DMS53 (cell line): ENCODE results near the gene MIPEP.
"Not testable (repeated sequence)": the region's sequence is repeated elsewhere in the genome, so short reads cannot be mapped to it uniquely, and the experiment has no call there.

Source experiments
- DNase-seq: peaks from one replicate; lab custom pipeline; 2025; lab: John Stamatoyannopoulos, UW

The MIPEP gene

DNA sequence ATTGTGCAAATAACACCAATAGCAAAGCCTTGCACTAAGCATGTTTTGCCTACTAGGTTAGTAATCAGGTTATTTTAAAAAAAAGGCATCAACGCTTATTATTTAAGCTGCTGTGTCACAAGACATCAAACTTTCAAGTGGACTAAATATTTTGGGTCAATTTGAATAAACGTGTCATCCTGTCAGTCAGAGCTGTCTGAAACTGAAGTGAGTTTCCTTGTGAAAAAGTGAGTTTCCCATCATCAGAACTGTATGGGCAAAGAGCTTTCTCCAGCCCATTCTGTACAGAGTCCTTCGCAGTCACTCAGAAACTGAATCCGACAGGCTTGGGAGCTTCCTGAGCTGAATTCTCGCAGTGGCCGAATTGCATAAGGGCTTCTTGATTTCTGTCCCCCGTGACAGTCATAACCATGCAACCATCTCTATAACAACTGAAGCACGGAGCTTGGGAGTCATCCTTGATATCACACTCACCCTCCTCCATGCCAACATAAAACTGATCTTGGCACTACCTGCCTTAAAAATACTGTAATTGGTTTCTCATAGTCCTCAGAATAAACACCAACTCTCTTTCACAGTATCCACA, 139.8 kb downstream of the MIPEP start:
- DNase-seq = no peak

DNA sequence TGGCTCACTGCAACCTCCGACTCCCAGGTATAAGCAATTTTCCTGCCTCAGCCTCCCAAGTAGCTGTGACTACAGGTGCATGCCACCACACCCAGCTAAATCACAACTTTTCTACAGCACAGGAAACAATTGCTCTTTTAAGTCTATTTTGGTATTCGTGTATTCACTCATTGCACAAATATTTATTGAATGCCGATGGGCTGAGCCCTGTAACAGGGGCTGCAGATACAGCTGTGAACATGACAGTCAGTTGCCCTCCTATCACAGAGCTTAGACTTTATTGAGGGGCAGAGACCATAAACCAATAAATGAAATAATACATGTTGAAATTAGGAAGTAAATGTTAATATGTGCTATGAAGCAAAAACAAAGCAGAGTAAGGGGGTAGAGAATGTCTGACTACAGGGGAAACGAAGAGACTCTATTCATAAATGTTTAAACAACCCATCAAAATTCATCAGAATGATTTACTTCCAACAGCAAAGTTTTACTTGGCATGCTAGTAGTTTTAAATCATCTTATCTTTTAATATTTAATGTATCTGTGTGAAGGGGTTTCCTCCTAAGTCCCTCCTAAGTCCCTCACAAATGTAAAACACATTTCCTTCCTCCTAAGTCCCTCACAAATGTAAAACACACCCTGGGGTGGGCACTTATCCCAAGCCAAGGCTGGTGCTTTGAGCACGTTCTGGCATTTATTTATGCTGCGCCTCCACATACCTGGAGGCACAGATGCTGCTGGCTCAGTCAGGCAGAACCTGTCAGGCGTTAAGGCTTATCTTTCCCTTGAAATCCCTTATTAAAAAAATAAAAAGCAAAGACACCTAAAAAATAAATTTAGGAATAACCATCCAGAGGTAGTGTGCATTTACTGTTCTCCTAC, 140.8 kb downstream of the MIPEP start:
- DNase-seq = peak; percentile 30

DNA sequence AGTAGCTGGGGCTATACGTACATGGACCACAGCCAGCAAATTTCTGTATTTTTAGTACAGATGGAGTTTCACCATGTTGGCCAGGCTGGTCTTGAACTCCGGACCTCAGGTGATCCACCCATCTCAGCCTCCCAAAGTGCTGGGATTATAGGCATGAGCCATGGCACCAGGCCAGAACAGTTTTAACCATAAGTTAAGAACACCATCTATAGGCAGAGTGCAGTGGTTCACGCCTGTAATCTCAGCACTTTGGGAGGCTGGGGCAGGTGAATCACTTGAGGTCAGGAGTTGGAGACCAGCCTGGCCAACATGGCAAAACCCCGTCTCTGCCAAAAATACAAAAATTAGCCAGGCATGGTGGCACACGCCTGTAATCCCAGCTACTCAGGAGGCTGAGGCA, 143.1 kb downstream of the MIPEP start:
- DNase-seq = not testable (repeated sequence)

DNA sequence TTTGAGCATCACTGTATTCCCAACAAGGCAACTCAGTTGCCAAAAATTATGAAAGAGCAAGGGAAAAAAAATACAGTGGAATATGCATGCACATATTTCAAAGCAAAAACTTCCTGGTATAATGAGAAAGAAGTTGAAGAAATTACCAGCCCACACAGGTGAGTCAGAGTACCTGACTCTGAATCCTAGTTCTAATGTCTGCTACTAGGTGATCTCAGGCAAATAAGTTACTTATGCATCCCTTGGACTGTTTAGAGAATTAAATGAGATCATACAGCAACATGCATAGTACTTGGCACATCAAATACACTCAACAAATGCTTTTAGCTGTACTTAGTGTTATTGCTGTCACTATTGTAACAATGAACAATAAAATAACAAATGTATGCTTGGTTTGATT, 144.9 kb downstream of the MIPEP start:
- DNase-seq = peak; percentile 54

- peak; percentile 52 for DNase-seq
Observed at GRCh38 chr13:23743278-23744076, 145.7 kb downstream of the MIPEP start.

GRCh38 chr13:23741879-23742510, 147.2 kb downstream of the MIPEP start:
- peak; percentile 49 for DNase-seq

- DNase-seq = no peak
Observed at GRCh38 chr13:23740002-23740401, 149.2 kb downstream of the MIPEP start.

DNA sequence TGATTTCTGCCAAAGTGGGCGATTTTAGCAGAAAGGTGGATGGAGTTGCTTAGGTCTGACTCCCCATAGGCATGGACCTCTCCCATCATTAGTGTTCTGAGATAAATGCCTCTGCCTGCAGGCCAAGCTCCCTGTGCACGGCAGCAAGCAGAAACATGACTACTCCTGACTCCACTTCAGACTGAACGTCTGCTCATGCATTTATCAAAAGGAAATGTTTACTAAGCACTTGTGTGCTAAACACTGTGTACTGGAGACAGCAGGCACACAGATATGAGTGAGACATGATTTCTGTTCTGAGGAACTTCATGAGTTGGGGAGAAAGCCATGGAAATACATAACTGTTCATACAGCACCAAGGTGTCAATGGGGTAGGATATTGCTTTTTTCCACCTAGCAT, 149.6 kb downstream of the MIPEP start:
- DNase-seq = peak; percentile 96

- DNase-seq = no peak
Observed at GRCh38 chr13:23736541-23736940, 152.7 kb downstream of the MIPEP start.

DNA sequence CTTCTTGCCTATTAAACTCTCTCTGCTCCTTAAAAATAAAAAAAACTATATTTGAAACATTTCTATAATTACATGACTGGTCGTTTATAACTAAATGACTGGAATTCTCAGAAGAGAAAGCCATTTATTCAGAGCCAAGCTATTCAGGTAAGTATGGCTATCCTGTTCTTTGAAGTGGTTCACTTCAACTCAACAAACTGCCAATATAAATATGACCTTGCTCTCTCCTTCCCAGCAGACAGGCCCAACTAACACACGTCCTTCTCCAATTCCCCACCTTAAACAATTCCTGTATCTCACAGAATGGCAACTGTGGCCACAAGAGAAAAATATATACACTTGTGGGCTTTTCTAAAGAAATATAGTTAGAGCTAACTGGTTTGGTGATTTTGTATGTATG, 153.9 kb downstream of the MIPEP start:
- DNase-seq = peak; percentile 50

GRCh38 chr13:23731709-23732108, 157.5 kb downstream of the MIPEP start:
- no peak for DNase-seq

GRCh38 chr13:23730251-23730650, 158.9 kb downstream of the MIPEP start:
- peak; percentile 75 for DNase-seq

- no peak for DNase-seq
Observed at GRCh38 chr13:23729531-23729930, 159.7 kb downstream of the MIPEP start.

- no peak for DNase-seq
Observed at GRCh38 chr13:23728807-23729206, 160.4 kb downstream of the MIPEP start.

DNA sequence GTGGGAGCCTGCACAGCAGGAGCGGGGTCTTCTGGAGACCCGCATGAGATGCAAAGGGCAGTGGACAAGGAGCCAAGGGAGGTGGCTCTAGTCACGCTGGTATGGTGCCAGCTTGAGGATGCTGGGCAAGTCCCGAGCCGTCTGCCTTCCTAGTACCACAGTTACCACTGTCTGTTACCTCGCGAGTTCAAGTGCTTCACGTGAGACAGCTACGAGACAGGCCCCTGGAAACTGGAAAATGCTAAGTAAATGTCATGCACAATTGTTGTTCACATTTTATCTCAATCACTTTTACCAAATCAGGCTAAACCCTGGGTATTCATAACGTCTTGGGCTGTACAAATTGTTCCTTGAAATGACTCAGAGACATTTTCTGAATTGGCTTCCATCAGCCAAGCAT, 163.3 kb downstream of the MIPEP start:
- no peak for DNase-seq

DNA sequence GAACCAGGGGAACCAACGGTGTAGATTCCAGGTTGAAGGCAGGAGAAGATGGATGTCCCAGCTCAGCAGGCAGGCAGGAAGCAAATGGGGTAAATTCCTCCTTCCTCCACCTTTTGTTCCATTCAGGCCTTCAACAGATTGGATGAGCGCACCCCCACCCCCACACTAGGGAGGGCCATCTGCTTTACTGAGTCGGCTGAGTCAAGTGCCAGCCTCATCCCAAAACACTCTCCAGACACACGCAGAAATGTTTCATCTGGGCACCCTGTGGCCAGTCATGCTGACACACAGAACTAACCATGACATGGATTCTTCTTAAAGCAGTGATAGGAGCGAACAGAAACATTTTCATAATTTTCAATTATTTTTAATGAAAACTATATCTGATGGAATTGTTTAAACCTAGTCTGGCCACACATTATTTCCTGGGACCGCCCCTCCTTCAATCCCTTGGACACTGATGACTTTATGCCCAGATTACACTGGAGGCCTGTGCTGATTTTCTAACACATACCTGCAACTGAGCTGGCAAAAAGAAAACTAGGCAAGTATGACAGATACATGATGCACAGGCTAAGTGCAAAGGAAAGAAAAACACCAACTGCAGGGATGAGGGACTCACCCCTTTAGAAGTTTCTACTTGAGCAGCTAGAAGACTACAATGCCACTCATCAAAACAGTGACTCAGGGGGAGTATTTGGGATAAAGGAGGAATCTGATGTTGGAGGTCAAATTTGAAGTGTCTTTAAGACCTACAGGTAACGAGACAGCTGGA, 164.8 kb downstream of the MIPEP start:
- DNase-seq = peak; percentile 73

- peak; percentile 20 for DNase-seq
Observed at GRCh38 chr13:23723471-23723870, 165.7 kb downstream of the MIPEP start.

DNA sequence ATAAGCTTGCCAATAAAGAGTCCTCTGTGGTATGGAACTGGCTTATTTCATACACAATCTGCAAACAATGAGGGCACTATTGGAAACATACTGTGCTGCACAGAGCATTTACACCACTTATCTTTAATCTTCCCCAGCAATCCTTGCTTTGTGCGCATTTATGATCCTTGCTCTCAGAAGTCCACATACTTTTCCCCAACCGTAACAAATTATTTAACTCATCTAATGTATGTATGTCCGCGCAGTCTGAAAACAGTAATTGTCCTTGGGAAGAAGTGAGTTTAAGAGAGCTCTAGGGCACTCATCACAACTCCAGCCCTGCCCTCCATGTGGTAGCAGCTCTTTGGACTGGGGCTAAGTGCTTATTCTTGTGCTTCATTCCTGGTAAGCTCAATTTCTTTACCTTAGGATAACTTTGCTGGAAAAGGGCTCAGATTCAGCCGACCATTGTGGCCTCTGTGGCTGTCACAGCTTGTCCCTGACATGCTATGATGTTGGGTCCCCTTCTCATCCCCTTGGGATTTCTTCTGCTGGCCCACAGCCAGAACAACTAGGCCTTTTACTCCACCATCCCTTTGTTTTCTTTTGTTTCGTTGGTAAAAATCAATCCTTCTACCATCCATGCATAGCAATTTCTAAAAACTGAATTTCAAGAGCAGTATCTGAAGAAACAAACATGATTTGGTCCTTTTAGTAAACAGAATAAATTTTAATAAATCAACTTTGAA, 166.3 kb downstream of the MIPEP start:
- DNase-seq = no peak

DNA sequence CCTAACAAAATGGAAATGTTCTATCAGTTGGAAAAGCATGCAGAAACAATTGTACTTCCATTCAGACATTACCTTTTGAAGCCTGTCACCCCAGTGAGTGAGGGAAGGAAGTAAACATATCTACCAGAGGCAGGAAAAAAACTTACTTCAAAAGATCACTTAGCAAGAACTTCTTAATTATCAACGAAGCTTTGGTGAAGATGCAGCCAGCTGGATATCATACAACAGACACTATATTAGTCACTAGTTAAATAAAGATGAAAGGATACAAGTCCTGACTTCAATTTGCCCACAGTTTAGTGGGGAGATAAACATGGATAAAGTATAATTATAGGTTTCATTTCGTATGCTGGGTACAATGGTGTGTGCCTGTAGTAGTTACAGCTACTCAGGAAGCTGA, 170.2 kb downstream of the MIPEP start:
- DNase-seq = peak; percentile 71

- peak; percentile 65 for DNase-seq
Observed at GRCh38 chr13:23716401-23716800, 172.8 kb downstream of the MIPEP start.

DNA sequence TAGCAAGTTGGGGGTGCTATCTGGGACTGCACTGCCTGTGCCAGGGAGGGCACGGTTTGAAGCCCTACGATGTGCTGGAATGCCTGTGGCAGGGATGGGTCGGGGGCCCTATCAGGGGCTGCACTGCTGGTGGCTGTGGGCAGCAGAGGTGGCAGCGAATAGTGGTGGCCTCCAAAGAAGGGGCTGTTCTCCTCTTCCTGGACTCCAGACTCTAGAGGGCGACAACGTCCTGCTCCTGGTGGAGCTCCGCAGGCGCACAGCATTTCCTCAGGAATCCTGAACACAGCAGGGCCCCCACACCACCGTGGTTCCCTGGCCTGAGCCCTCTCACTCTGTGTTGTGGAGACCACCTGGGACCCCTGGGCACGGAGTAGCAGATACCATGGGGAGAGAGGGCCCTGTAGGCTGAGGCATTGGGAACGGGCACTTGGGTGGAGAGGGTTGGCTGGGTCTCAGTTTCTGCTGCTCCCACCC, 173.4 kb downstream of the MIPEP start:
- peak; percentile 89 for DNase-seq
